ENCODE measurements around the gene FBXO31.

The FBXO31 gene

DNA sequence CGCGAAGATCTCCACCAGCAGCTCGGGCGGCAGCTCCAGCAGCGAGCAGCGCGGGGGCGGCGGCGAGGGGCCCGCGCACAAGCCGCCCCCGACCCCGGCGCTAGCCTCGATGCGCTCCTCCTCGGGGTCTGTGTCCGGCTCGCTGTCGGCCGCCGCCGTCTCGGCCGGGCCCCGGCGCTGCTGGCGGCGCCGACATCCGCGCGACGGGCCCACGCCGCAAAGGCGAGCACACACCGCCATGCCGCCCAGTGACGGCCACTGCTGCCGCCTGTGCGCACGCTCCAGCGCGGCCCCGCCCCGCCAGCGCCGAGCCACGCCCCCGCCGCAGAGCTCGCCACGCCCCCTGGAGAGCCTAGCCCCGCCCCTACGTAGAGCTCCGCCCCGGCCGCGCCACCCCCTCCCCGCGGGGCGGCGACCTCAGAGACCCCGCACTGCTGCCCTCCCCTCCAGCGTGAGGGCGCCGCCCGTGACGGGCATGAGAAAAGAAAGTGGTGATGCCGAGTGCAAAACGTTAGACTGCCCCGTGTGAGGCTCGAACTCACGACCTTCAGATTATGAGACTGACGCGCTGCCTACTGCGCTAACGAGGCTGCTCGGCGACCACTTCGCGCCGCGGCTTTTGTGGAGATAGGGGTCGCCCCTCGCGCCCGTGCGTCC lies at the start of gene FBXO31:
Gene FBXO31, minus strand, starts transcription at position 272 of the 657 bp plus-strand sequence. Its CDS starts 32 bp downstream, at position 240.
- DNase-seq (ENCODE audit: low spot score) (peak; percentile 94), FAIRE-seq (no peak)

DNA sequence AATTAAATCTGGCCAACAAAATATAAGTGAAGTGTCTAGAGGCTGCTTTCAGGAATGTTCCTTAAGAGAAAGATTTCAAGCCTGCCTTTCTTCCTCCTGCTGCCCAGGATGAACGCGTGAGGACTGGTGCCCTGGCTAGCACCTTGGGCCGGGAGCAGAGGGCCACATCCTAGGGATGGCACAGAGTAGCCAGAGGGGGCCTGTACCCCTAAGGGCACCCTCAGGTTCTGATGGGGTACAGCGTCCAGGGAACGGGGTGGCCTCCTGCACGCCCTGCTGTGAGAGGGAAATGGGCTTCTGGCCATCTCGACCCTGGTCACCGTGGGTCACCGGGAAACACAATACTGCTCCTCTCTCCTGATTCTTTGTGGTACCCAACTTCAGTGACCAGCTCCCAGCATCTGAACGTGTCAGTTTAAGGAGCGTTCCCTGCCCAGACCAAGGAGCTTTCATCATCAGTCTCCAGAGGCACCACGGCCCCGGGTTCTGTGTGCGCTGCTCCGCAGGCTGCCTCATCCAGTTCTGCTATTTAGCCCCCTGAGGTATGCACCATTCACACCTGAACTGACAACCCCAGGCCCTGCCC lies 48.8 kb upstream of the FBXO31 start:
- DNase-seq (ENCODE audit: low spot score) (no peak), FAIRE-seq (no peak)

- DNase-seq (ENCODE audit: low spot score) (no peak), FAIRE-seq (no peak)
Measured at GRCh38 chr16:87431926-87432325, 48.4 kb upstream of the FBXO31 start.

DNA sequence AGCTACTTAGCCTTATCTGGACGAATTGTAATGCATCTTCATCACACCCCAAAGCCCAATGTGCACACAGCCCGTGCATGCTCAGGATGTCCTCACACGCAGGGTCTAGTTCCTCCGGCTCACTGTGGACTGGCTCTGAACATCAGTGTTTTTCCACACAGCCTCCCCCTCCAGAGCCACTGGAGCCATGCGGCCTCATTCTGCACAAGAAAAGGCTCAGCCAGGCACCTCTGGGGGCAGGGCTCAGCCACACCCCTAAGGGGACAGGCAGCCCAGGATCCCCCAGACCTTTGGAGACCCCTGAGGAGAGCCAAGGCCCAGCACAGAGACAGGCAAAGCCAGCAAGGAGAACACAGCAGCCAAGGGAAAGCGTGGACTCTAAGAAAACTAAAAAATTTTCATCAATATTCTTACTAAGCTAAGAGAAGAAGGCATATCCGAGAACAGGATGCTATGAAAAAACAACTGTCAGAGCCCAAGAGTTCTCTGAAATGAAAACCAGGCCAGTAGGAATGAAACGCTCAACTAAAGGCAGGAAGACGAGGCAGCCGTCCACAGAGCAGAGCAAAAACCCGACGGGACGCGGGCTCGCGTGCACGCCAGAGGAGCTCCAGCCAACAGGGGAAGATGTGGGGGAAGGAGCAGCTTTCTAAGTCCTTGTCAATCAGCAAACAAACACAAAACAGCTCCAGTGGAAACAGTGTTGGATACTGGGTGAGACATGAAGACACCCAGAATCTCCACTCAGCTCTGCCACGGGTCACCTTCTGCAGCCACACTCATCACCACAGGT lies 43.0 kb upstream of the FBXO31 start:
- FAIRE-seq (no peak), DNase-seq (ENCODE audit: low spot score) (no peak)

GRCh38 chr16:87425941-87426340 lies 42.4 kb upstream of the FBXO31 start:
- no peak for FAIRE-seq
- no peak for DNase-seq (ENCODE audit: low spot score)

GRCh38 chr16:87424266-87424665 lies 40.7 kb upstream of the FBXO31 start:
- FAIRE-seq (no peak), DNase-seq (ENCODE audit: low spot score) (no peak)

DNA sequence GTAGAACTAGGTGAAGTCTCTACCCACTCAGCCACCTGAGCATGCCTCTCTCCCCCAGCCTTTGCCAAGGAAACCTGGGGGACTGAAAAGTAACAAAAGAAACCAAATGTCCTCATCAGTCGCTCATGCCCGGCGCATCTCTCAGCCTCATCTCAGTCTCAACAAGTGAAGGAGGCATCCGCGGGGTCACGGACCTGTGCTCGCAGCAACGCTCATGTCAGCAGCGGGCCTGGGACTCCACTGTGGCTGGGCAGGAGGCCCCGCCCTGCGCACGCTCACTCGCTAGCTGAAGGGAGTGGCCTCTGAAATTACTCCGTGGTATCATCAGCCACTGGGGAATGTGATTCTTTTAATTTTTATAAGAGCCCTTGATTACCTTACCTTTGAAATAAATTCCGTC lies 39.9 kb upstream of the FBXO31 start:
- DNase-seq (ENCODE audit: low spot score) (no peak), FAIRE-seq (no peak)

- no peak for FAIRE-seq
- no peak for DNase-seq (ENCODE audit: low spot score)
Measured at GRCh38 chr16:87422106-87422505, 38.5 kb upstream of the FBXO31 start.

GRCh38 chr16:87421003-87421912 lies 37.7 kb upstream of the FBXO31 start:
- no peak for DNase-seq (ENCODE audit: low spot score)
- FAIRE-seq, result no peak

DNA sequence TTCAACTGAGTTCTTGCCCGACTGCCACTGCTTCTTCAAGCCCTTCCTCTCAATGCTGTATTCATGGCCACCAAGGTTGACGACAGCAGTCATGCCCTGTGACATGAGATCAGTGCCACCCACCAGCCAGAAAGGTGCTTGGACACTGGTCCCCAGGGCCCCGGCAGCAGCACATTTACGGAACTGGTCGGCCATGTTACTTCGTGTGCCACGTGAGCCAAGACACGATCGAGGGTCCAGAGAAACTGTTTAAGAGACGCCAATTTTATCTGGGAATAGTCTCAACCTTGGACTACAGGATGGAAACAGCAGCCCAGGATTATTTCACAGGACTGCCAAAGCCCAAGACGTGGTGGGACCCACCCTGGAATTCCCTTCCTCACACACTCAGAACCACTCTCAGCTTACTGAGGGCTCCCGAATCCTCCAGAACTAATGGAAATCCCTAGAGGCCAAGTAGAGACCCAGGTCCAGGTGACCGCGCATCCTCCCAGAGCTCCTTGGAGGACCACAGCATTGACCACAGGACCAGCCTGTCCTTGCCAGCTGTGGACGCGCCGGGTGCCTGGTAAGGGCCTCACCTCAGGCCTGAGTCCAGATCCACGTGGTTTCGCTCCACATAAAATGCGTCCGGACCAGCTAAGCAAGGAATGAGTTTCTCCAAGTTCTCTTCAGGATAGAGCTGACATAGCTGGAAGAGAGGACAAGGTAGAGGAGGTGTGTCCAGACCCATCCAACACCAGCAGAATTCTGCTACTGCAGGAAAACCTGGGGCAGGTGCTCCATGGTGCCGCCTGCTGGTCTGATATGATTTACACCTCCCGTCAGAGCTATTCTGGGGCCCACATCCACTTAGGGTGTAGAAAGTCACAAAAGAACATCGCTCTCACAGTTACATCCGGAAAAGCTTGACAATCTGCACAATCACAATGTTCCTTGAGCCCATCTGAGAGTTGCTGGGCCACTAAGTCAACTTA lies 36.7 kb upstream of the FBXO31 start:
- FAIRE-seq, result no peak
- no peak for DNase-seq (ENCODE audit: low spot score)

GRCh38 chr16:87418644-87419043 lies 35.1 kb upstream of the FBXO31 start:
- DNase-seq (ENCODE audit: low spot score) (no peak), FAIRE-seq (no peak)

DNA sequence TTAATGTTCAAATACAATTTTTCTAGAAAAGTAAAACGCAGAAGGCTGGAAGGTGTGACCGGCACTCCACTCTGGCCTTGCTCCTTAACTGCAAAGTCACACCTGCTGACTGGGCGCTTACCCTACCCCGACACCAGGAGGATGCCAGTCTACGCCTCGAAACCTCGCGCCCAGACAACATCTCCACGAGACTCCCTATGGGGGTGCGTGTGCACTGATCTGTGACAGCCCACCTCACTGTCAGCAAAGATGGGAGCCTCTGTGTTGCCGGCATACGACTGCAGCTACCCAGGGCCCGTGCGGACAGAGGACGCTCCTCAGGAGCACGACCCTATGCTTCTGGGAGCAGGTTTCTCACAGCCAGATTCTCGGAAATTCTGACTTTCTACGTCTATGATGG lies 34.6 kb upstream of the FBXO31 start:
- no peak for DNase-seq (ENCODE audit: low spot score)
- FAIRE-seq, result no peak

DNA sequence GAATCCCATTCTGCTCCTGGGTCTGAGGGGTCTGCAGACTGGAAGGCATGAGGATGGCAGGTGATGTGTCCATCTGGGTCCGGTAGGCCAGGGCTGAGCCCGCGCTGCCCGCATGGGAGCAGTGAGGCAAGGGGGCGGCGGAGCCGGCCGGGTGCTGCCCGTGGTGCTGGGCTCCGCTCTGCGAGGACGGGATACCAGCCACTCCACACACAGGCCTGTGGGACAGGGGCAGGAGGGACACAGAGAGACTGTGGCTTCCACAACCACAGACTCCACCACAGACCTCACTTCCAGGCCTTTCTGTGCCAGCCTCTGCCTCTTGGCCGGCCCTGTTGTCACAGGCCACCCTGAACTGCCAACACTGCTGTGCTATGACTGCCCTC lies 33.9 kb upstream of the FBXO31 start:
- DNase-seq (ENCODE audit: low spot score) (no peak), FAIRE-seq (no peak)

- FAIRE-seq, result peak; percentile 74
- DNase-seq (ENCODE audit: low spot score), result no peak
Measured at GRCh38 chr16:87416826-87417527, 33.4 kb upstream of the FBXO31 start.

DNA sequence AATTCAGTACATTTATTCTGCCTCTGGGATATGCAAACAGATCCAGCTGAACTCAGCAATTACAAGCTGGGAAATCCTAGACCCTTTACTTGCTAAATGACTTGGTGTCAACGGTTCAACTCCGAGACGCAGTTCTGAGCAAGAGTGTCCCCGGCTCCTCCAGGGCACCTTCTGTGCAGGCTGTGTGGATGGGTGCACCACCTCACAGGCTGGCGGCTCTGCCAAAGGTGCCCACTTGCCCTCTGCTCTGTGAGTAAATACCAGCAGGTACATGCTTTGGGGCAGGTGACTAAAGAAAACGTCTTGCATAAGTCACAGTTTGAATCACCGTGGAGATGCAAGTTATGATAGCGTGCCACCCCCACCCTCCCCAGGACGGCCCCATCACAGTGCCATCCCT lies 31.9 kb upstream of the FBXO31 start:
- DNase-seq (ENCODE audit: low spot score) (no peak), FAIRE-seq (no peak)

- FAIRE-seq (no peak), DNase-seq (ENCODE audit: low spot score) (no peak)
Measured at GRCh38 chr16:87414251-87414680, 30.7 kb upstream of the FBXO31 start.

DNA sequence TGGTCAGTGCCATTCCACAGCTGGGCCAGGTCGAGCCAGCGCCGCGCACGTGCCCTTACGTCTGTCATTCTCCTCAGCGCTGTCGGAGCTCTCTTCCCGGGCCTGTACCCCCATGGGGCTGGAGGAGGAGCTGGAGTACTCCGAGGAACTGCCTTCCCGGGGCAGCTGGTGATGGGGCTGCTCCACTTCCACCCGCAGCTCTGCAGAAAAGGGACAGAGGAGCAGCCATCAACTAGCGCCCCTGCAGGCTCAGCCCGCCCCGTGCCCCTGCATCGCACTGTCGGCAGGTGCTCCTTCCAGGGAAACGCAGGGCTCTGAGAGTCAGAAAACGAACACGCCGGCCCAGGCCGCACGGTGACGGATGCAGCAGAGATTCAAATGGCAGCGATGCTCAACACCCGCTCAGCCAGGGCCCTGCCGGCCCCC lies 29.4 kb upstream of the FBXO31 start:
- FAIRE-seq, result no peak

DNA sequence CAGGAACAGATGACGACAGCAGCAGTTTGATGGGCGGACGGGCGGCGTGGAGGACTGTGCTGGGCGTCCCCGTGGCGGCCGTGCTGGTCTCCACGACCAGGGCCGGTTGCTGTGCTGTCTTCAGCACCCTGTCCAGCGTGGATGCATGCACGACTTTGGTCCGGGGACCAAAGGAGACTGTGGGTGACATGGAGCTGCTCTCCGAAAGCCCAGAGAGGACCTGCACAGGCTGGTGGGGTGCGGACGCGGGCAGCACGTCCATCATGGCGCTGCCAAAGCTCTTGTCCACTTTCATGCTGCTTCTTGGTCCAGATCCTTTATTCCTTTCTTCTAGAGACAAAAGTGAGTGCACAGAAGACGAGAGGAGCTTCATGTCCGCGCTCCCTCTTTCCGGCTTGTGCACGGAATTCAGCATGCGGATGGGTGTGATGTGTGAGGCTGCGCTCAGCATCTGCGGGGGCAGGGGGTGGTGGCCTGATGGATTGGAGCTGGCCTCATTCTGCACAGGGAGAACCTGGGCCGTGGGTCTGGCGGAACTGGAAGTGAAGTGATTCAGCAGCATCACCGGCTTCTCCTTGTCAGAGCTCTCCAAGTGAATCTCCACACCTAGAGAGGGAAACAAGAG lies 28.9 kb upstream of the FBXO31 start:
- no peak for DNase-seq (ENCODE audit: low spot score)
- FAIRE-seq, result no peak

More for the DNA sequence above, 29.4 kb upstream of the FBXO31 start:
- no peak for DNase-seq (ENCODE audit: low spot score)

Data from RCC 7860 (cell line).